HEK293 (cell line): ENCODE results near the gene SPC25.

Experiments used
- CTCF ChIA-PET: fragments of 350-600 bp; formaldehyde crosslinking; extraction: SDS; loops from one replicate; lab custom pipeline; 2021; ENCODE audit warnings: antibody characterized with exemption; lab: Yijun Ruan, JAX
- POLR2A ChIA-PET: fragments of 300-600 bp; formaldehyde crosslinking; extraction: SDS; loops from one replicate; lab custom pipeline; 2020; ENCODE audit warnings: antibody characterized with exemption, inconsistent platforms; lab: Yijun Ruan, JAX
- H3K27ac ChIP-seq: fragments of 200-500 bp; sonication (Bioruptor generic); 2 replicates; pipeline ENCODE4 v1.5.1; 2014; ENCODE audit warnings: low read depth, low read length, control low read depth, inconsistent platforms; ENCODE audit errors: extremely low read depth
- H3K36me3 ChIP-seq, 2 experiments: fragments of 200-500 bp in 1 of 2; sonication (Bioruptor generic) in 1 of 2; 1 replicate in 1 of 2; 2 replicates in 1 of 2; pipeline ENCODE4 v1.5.1; 2014 to 2017; ENCODE audit warnings: inconsistent platforms in 2 of 2, low read length in 2 of 2; ENCODE audit not compliant: control insufficient read depth in 2 of 2, insufficient read depth in 1 of 2
- H3K4me1 ChIP-seq: fragments of 200-500 bp; sonication (Bioruptor generic); 2 replicates; pipeline ENCODE4 v1.5.1; 2014; ENCODE audit warnings: mild to moderate bottlenecking, low read length, inconsistent platforms; ENCODE audit not compliant: control insufficient read depth, insufficient read depth
- H3K4me3 ChIP-seq: 2 replicates; pipeline ENCODE4 v1.5.1; 2011; ENCODE audit warnings: low read depth, mild to moderate bottlenecking, control low read depth, low read length, moderate library complexity
- H3K9me3 ChIP-seq: fragments of 200-500 bp; sonication (Bioruptor generic); 2 replicates; pipeline ENCODE4 v1.5.1; 2014; ENCODE audit warnings: low read depth, low read length, inconsistent platforms; ENCODE audit not compliant: control insufficient read depth, insufficient read depth
- GLIS1 ChIP-seq: fragments of 450-650 bp; formaldehyde crosslinking; IDR thresholded peaks from 2 replicates; pipeline ENCODE4 v1.5.1; 2016; ENCODE audit warnings: missing biosample characterization, missing genetic modification characterization
- KLF10 ChIP-seq: fragments of 450-650 bp; IDR thresholded peaks from 2 replicates; pipeline ENCODE4 v1.5.1; 2018; ENCODE audit warnings: missing biosample characterization, mild to moderate bottlenecking, missing genetic modification characterization
- REPIN1 ChIP-seq: fragments of 450-650 bp; formaldehyde crosslinking; IDR thresholded peaks from 2 replicates; pipeline ENCODE4 v1.5.1; 2017; ENCODE audit warnings: missing biosample characterization, missing genetic modification characterization, low read depth
- SP3 ChIP-seq: fragments of 450-650 bp; formaldehyde crosslinking; IDR thresholded peaks from 2 replicates; pipeline ENCODE4 v1.5.1; 2016; ENCODE audit warnings: missing biosample characterization, missing genetic modification characterization
- TCF7L2 ChIP-seq: IDR thresholded peaks from 2 replicates; pipeline ENCODE4 v1.6.1; 2011; ENCODE audit warnings: low read depth, mild to moderate bottlenecking, inconsistent platforms, low read length, moderate library complexity, borderline replicate concordance
- ZNF10 ChIP-seq: fragments of 450-650 bp; formaldehyde crosslinking; IDR thresholded peaks from 2 replicates; pipeline ENCODE4 v1.5.1; 2017; ENCODE audit warnings: missing biosample characterization, missing genetic modification characterization
- ZNF16 ChIP-seq: fragments of 450-650 bp; formaldehyde crosslinking; IDR thresholded peaks from 2 replicates; pipeline ENCODE4 v1.5.1; 2016; ENCODE audit warnings: low read depth, missing biosample characterization, missing genetic modification characterization
- ZNF221 ChIP-seq: fragments of 450-650 bp; formaldehyde crosslinking; IDR thresholded peaks from 2 replicates; pipeline ENCODE4 v1.5.1; 2017; ENCODE audit warnings: missing biosample characterization, missing genetic modification characterization, borderline replicate concordance
- ZNF302 ChIP-seq: fragments of 450-650 bp; formaldehyde crosslinking; IDR thresholded peaks from 2 replicates; pipeline ENCODE4 v1.5.1; 2016; ENCODE audit warnings: missing biosample characterization, missing genetic modification characterization, low read depth
- ZNF596 ChIP-seq: fragments of 450-650 bp; IDR thresholded peaks from 2 replicates; pipeline ENCODE4 v1.5.0; 2018; ENCODE audit warnings: missing biosample characterization, mild to moderate bottlenecking, missing genetic modification characterization, moderate library complexity
- ZNF623 ChIP-seq: fragments of 450-650 bp; formaldehyde crosslinking; IDR thresholded peaks from 2 replicates; pipeline ENCODE4 v1.5.1; 2016; ENCODE audit warnings: missing biosample characterization, missing genetic modification characterization
- ZNF624 ChIP-seq: fragments of 450-650 bp; formaldehyde crosslinking; IDR thresholded peaks from 2 replicates; pipeline ENCODE4 v1.5.1; 2017; ENCODE audit warnings: missing biosample characterization, missing genetic modification characterization
- ZNF660 ChIP-seq: fragments of 450-650 bp; IDR thresholded peaks from 2 replicates; pipeline ENCODE4 v1.5.1; 2018; ENCODE audit warnings: missing biosample characterization, mild to moderate bottlenecking, missing genetic modification characterization
- ZSCAN16 ChIP-seq: fragments of 450-650 bp; formaldehyde crosslinking; IDR thresholded peaks from 2 replicates; pipeline ENCODE4 v1.5.1; 2016; ENCODE audit warnings: missing biosample characterization, missing genetic modification characterization
- TF ChIP-seq, protein P1 (sequence below): fragments of 450-650 bp; formaldehyde crosslinking; IDR thresholded peaks from 2 replicates; pipeline ENCODE4 v1.5.1; 2017; ENCODE audit warnings: missing biosample characterization, mild to moderate bottlenecking, missing genetic modification characterization, moderate library complexity
- TF ChIP-seq, protein P2 (sequence below): fragments of 450-650 bp; formaldehyde crosslinking; IDR thresholded peaks from 2 replicates; pipeline ENCODE4 v1.5.1; 2016; ENCODE audit warnings: missing biosample characterization, missing genetic modification characterization
- TF ChIP-seq, protein P3 (sequence below): fragments of 450-650 bp; formaldehyde crosslinking; IDR thresholded peaks from 2 replicates; pipeline ENCODE4 v1.5.1; 2016; ENCODE audit warnings: missing biosample characterization, missing genetic modification characterization
- TF ChIP-seq, protein P4 (sequence below): fragments of 450-650 bp; formaldehyde crosslinking; IDR thresholded peaks from 2 replicates; pipeline ENCODE4 v1.5.1; 2016; ENCODE audit warnings: missing biosample characterization, missing genetic modification characterization
- TF ChIP-seq, protein P5 (sequence below): fragments of 450-650 bp; formaldehyde crosslinking; IDR thresholded peaks from 2 replicates; pipeline ENCODE4 v1.5.1; 2017; ENCODE audit warnings: missing biosample characterization, missing genetic modification characterization

The SPC25 gene

DNA sequence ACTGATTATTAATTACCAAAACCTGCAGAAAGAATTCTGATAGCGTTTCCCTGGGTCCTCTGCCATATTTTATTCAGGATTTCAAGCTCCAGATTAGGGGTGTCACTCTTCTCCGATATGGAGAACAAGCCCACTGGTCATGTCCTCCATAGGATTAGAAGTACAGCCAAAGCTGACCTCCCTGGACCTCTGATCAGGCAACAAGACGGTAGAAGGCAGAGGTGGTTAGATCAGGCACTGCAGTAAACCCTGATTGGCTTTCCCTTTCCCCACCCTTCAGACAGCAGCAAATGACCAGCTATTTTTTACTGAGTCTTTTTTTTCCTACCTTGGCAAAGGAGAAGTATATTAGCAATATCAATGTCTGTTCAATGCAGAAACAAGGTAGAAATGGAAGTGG, 37.7 kb downstream of the SPC25 start:
- Histone ChIP-seq H3K4me3 (no peak overlapping the region), H3K36me3 (peaks cover 0 to 36% of the 10 kb centered on the region in 2 experiments; a peak in 1 of 3 replicates), H3K9me3 (no peaks in the 10 kb centered on the region), H3K4me1 (peaks cover 8% of the 10 kb centered on the region; the same call in 1 of the 2 replicates), H3K27ac (no peak overlapping the region)
- TF ChIP-seq, protein P1, sequence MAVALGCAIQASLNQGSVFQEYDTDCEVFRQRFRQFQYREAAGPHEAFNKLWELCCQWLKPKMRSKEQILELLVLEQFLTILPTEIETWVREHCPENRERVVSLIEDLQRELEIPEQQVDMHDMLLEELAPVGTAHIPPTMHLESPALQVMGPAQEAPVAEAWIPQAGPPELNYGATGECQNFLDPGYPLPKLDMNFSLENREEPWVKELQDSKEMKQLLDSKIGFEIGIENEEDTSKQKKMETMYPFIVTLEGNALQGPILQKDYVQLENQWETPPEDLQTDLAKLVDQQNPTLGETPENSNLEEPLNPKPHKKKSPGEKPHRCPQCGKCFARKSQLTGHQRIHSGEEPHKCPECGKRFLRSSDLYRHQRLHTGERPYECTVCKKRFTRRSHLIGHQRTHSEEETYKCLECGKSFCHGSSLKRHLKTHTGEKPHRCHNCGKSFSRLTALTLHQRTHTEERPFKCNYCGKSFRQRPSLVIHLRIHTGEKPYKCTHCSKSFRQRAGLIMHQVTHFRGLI (tag by site-specific recombination): no peak
- TF ChIP-seq GLIS1 (tag by site-specific recombination): no peak
- no peak for TF ChIP-seq ZNF16 (tag by site-specific recombination)
- TF ChIP-seq REPIN1: no peak
- TF ChIP-seq, protein P2, sequence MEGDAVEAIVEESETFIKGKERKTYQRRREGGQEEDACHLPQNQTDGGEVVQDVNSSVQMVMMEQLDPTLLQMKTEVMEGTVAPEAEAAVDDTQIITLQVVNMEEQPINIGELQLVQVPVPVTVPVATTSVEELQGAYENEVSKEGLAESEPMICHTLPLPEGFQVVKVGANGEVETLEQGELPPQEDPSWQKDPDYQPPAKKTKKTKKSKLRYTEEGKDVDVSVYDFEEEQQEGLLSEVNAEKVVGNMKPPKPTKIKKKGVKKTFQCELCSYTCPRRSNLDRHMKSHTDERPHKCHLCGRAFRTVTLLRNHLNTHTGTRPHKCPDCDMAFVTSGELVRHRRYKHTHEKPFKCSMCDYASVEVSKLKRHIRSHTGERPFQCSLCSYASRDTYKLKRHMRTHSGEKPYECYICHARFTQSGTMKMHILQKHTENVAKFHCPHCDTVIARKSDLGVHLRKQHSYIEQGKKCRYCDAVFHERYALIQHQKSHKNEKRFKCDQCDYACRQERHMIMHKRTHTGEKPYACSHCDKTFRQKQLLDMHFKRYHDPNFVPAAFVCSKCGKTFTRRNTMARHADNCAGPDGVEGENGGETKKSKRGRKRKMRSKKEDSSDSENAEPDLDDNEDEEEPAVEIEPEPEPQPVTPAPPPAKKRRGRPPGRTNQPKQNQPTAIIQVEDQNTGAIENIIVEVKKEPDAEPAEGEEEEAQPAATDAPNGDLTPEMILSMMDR (tag by site-specific recombination): no peak
- TF ChIP-seq, protein P3, sequence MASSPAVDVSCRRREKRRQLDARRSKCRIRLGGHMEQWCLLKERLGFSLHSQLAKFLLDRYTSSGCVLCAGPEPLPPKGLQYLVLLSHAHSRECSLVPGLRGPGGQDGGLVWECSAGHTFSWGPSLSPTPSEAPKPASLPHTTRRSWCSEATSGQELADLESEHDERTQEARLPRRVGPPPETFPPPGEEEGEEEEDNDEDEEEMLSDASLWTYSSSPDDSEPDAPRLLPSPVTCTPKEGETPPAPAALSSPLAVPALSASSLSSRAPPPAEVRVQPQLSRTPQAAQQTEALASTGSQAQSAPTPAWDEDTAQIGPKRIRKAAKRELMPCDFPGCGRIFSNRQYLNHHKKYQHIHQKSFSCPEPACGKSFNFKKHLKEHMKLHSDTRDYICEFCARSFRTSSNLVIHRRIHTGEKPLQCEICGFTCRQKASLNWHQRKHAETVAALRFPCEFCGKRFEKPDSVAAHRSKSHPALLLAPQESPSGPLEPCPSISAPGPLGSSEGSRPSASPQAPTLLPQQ (tag by site-specific recombination): no peak
- no peak for TF ChIP-seq ZNF221
- TF ChIP-seq, protein P4, sequence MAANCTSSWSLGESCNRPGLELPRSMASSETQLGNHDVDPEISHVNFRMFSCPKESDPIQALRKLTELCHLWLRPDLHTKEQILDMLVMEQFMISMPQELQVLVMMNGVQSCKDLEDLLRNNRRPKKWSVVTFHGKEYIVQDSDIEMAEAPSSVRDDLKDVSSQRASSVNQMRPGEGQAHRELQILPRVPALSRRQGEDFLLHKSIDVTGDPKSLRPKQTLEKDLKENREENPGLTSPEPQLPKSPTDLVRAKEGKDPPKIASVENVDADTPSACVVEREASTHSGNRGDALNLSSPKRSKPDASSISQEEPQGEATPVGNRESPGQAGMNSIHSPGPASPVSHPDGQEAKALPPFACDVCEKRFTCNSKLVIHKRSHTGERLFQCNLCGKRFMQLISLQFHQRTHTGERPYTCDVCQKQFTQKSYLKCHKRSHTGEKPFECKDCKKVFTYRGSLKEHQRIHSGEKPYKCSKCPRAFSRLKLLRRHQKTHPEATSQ (tag by site-specific recombination): no peak
- TF ChIP-seq TCF7L2: no peak
- TF ChIP-seq SP3 (tag by site-specific recombination): no peak
- TF ChIP-seq, protein P5, sequence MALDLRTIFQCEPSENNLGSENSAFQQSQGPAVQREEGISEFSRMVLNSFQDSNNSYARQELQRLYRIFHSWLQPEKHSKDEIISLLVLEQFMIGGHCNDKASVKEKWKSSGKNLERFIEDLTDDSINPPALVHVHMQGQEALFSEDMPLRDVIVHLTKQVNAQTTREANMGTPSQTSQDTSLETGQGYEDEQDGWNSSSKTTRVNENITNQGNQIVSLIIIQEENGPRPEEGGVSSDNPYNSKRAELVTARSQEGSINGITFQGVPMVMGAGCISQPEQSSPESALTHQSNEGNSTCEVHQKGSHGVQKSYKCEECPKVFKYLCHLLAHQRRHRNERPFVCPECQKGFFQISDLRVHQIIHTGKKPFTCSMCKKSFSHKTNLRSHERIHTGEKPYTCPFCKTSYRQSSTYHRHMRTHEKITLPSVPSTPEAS (tag by site-specific recombination): no peak
- no peak for TF ChIP-seq ZNF596 (tag by site-specific recombination)
- no peak for TF ChIP-seq ZNF302
- TF ChIP-seq ZSCAN16: no peak
- TF ChIP-seq ZNF10 (tag by site-specific recombination): no peak
- no peak for TF ChIP-seq KLF10 (tag by site-specific recombination)
- no peak for TF ChIP-seq ZNF624 (tag by site-specific recombination)
- TF ChIP-seq ZNF660 (tag by site-specific recombination): no peak
- no peak for TF ChIP-seq ZNF623
- POLR2A ChIA-PET: no interaction called here
- CTCF ChIA-PET: interaction anchor here (0.6 kb wide), 1 partner anchor 358 kb away, joined by 3 read pairs; no protein-coding TSS in a partner anchor
